Subcutaneous adipose tissue (tissue), 4 donors: Measurements from ENCODE around the gene TNFAIP3. TPM values are rescaled to one million over a fixed set of nuclear protein-coding genes. Genes with fewer than 3 reads are reported as not detected.

Source experiments
- CTCF ChIP-seq: fragments of 450-650 bp; IDR thresholded peaks from one replicate; pipeline ENCODE4 v1.5.1; 2016; ENCODE audit warnings: low read depth, mild to moderate bottlenecking, control low read depth, antibody characterized with exemption, moderate library complexity
- total RNA-seq, 4 donors: library from RNA; depleted of rRNA; stranded (reverse); fragments of >200 nt; gene quantifications; one replicate each; pipeline ENCODE4 v1.1.0, GENCODE V29; 2016

The TNFAIP3 gene
- total RNA-seq, result 10 to 100 TPM; 16.2 to 33.0 (median 28.0) TPM

- no peak for TF ChIP-seq CTCF
Observed at GRCh38 chr6:137866914-137867684, at the start of gene TNFAIP3. TSS of gene TNFAIP3 (plus strand) at chr6:137867259. CDS start at chr6:137871228, 3,969 bp downstream.

- no peak for TF ChIP-seq CTCF
Observed at GRCh38 chr6:137818440-137818839, 48.6 kb upstream of the TNFAIP3 start.

- TF ChIP-seq CTCF, result no peak
Observed at GRCh38 chr6:137819740-137820139, 47.3 kb upstream of the TNFAIP3 start.

DNA sequence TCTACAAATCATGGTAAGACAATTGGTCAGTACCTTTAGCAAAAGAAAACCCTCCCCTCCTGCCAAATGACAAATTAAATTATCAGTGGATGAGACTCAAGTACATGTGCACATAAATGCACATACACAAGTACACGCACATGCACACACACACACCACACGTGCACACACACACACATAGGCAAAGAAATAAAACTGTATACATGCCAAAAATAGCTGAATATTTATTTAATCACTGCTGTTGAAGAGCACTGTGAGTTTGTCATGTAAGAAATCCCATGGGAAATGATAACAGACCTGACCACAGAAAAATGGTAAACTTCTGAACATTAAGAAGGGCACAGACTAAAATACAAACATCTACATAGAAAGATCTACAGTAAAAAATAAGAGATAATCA, 46.6 kb upstream of the TNFAIP3 start:
- TF ChIP-seq CTCF, result no peak

DNA sequence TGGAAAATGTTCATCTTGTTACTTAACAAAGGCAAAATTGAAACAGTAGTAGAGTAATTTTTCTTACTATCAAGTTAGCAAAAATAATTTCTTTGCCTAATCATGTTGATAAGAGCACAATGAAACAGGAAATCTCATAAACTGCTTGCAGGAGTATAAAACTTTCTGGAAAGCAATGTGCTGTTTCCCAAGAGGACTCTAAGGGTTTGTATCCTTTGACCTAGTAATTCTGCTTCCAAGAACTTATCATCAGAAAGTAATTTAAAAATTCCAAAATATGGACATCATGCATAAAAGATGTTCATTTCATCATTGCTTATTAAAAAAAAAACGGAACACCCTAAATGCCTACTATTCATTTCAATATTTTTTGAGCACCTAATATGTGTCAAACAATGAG, 46.1 kb upstream of the TNFAIP3 start:
- TF ChIP-seq CTCF, result no peak

GRCh38 chr6:137821491-137821890, 45.6 kb upstream of the TNFAIP3 start:
- TF ChIP-seq CTCF, result no peak

GRCh38 chr6:137823826-137824555, 43.1 kb upstream of the TNFAIP3 start:
- TF ChIP-seq CTCF, result no peak
